Activated T-cell treated with anti-CD3 and anti-CD28 coated beads for 1 hour (primary cell): ENCODE data around the gene C1orf21.

Source experiments
- DNase-seq: peaks from one replicate; pipeline ENCODE4 v3.0.0-alpha.2; 2020; ENCODE audit warnings: low read depth

Gene C1orf21

DNA sequence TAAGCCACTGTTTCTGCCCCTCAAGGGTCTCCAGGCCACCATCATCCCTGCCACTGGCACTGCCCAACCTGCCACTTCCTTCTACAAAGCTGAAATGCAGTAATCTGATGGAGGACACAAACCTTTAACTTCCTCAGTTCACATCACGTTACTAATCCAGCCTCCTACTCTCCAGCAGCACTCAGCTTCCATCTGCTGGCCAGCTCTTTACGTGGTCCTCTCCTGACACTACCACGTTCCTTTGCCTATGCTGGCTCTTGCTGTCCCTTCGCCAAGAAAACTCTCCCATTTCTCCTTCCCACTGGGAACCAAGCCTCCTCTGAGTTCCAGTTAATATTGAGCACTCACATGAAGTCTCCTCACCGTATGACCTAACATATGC lies 243.8 kb downstream of the C1orf21 start:
- no peak for DNase-seq

DNA sequence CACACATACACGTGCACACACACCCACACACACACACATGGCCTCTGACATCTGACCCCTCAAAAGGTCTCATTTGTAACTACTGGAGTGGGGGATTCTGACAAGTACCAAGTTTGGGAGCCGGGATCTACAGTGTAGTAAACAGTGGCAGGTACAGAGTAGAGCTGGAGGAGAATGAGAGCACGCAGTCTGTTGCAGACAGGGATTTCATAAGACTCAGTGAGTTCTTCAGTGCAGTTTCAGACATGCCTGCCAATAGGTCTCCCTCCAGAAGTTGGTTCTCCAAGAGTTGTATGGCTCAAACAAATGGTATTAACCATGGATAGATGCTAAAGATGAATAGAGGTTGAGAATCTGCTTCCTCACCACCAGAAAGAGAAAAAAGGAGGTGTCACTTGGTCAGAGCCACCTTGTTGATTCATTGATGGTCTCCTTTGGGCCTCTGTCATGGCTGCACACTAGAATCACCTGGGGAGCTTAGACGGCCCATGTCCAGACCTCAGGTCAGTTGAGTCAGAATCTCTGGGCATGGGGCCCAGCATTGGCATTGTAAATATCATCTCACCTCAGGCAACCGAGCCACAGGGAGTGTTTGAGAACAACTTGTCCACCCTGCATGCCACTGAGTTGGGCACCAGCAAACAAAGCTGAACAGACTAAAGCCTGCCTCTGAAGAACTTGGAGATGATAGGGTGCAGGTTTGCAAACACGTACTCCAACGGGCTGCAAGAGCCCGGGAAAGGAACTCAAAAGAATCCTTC lies 245.8 kb downstream of the C1orf21 start:
- DNase-seq, result no peak

DNA sequence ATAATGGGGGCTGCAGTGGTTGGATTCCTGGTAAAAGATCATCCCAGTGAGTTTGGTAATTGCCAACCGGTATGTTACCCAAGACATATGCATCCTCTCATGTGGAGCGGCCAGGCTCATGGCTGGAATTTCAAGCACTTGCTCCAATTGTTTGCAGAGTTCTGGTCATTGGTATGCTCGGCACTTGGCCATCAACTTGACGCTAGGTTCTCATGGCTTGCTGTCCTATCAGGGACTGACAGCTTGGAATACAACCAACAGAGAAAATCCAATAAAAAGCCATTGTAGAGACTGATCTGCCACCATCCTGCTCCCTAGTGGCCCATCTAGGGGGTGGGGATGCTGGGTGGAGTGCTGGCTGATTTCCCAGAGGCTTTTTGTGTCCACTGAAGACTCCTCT lies 247.0 kb downstream of the C1orf21 start:
- DNase-seq, result no peak

DNA sequence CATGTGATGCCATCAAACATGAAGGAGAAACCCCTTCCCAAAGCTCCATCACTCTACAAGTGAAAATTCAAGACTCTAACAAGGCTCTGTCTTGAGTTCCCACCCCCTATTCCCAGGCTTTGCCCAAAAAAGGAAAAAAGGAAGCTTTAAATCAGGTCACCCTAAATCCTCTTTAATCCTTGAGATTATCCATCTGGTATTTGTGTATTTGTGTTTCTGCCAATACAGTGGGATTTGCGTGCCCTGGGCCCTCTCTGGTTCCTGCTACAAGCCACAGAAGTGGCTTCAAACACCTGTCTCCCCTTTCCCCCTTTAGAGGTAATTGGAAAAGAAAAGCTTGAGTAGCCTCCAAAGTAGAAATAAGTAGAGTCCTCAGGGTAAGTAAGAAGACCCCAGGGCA lies 247.5 kb downstream of the C1orf21 start:
- no peak for DNase-seq

DNA sequence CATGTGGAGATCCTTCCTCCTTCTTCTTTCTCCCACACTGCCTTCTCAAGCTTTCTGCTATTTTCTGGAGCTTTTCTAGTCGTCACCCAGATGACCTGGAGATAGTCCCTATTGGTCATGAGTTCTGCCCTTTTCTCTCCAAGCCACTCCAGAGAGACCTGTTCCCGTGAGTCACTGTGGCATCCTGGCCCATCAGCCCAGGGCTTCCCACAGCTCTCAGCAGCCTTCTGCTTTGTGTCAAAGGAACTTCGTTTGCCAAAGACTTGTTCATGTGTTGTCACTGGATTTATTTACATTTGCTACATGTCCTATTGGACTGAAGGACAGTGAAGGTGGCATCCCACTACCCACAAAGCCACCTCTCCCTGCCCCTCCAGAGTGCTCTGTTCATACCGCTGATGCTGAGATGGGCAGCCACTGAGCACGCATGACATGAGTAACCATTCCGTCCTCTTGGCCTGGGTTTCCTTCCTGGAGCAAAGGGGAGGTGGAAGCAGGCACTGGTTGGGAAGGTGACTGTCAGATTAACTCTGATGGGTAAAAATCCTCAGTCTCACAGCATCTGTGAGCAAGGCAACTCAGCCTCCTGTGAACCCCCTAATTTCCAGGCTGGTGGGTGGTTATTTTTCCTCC lies 248.6 kb downstream of the C1orf21 start:
- DNase-seq, result no peak

DNA sequence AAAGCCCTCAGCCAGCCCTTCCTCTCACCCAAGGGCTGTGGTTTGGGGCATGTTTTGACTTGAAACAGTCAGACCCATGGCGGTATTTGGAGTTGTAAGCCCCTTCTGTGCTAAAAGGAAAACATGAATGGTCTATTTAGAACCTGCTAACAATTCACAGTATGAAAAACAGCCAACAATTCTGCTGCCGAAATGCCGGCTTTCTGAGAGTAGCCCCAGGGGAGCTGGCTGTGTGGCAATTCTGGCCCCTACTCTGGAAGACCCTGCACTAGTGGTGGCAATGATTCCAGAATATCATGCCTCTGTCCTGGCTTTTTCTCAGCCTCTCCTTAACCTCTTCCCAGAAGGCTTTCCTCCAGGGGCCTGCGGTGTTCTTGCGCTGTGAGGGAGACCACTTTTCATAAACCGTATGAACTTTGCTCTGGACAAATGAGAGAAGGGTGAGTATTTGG lies 249.2 kb downstream of the C1orf21 start:
- DNase-seq, result no peak

DNA sequence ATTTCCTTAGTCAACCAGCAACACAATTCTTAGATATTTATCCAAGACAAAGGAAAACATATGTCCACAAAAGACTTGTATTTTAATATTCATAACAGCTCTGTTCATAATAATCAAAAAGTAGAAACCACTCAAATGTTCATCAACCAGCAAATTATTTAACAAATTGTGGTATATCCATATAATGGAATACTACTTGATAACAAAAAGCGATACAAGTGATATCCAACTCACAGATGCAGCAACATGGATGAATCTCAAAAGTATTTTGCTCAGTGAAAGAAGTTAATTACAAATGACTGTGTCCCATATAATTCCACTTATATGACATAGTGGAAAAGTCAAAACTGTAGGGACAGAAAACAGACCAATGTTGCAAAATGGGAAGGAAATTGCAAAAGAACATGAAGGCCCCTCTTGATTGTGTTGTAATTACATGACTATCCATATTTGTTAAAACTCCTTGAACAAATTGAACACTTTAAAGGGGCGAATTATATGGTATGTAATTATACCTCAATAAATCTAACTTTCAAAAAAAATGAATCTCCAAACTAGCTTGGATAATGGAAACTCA lies 250.9 kb downstream of the C1orf21 start:
- DNase-seq, result no peak

DNA sequence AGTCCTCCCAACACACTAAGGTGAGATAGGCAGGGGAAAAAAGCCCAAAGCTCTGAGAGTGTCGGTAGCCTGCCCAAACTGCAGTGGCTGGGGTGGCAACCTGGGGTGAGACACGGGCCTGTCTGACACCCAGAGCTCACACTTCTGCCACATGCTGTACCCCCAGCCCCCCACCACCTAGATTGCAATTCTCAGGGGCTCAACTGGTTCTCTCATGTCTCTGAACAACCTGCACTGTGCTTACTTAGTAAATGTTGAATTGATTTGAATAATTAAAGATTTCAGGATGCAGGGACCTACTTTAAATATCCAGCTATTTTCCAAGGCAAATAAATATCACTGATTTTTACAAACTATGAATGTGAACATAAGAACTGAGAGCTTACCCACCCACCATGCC lies 252.4 kb downstream of the C1orf21 start:
- no peak for DNase-seq

DNA sequence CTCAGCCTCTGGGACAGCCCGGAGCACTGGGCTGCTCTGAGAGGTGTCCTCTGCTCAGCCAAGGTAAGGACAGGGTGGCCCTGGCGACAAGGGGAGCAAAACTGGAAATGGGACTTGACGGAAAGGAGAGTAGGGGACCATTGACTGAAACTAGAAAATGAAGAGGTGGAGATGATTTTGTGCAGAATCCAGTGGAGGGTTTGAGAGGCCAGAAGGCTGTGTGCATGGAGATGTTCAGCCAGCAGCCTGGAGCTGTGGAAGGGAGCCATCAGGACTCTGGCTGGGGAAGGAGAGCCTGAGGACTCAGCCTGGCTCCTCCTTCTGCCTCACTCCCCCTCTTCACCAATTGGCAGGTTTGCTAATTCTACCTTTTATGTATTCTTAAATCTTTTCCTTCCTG lies 253.7 kb downstream of the C1orf21 start:
- DNase-seq, result no peak

DNA sequence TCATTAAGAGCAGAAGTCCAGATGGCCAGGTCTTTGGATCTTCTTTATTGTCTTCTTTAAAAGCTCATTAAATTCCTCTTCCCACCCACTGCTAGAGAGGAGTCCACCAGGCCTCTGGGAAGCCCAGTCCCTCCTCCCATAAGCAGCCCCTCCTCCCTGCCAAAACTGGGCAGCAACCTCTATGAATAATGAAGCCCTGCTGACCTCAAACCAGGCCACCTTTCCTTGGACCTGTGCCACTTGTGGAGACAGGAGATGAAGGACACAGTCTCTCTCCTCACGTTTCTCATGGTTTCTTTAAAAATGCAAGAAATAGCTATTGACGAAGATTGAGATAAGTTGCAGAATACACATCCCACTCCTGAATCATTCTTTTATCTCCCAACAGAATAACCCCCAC lies 255.1 kb downstream of the C1orf21 start:
- DNase-seq, result no peak

DNA sequence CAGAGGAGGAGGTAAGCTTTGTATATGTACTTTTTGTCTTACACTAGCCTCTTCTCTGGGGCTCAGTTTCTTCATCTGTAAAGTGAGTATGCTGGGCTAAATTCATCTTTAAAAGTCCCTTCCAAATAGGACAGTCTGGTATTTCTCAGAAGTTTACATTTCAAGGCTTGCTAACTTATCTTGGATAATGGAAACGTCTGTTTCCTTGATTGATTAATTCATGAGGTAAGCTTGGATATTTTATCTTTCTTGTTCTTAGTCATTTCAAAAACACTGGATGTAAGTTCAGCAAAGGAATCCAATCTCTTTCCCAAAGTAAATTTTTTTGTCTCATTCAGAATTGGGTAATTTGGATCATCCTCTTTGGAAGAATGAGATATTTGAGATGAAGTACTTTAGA lies 256.8 kb downstream of the C1orf21 start:
- DNase-seq, result no peak

DNA sequence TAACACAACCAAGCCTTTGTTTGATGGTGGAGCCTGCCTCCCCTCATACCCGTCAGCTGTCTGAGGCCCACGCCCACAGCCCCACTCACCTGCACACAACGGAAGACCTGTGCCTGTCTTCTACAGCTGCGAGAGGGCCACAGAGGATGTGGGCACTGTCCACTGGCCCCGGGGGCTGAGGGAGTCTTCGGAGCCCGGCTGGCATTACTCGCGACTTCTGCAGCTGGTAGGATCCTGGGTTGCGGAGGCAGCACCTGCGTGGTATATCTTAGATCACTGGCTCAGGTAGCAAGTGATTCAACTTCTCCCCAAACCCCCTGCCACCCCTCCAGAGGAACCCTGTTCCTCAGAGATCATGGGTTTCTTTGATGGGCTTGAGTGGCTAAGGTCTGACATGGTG lies 257.9 kb downstream of the C1orf21 start:
- DNase-seq, result no peak

DNA sequence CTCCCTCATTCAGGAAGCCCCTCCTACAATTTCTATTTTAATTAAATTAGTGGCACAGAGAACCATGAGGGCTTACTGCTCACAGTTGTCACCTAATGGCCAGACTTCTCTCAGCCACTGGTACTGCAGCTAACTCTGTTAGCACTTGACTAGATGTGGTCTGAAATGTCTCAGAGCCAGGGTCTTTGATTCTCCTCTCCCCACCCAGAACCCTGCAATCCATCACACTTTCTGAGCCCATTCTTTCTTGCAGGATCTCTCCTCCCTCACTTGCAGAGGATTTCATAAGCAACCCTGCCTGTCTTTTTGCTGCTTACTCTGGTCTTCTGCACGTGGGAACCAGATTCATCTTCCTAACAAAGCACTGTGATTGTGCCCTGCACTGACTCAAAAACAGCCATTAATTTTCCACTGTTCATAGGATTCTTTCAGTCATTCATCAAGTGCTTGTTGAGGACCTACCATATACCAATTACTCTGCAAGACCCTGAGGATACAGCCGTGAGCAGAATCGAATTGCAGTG lies 259.4 kb downstream of the C1orf21 start:
- no peak for DNase-seq

DNA sequence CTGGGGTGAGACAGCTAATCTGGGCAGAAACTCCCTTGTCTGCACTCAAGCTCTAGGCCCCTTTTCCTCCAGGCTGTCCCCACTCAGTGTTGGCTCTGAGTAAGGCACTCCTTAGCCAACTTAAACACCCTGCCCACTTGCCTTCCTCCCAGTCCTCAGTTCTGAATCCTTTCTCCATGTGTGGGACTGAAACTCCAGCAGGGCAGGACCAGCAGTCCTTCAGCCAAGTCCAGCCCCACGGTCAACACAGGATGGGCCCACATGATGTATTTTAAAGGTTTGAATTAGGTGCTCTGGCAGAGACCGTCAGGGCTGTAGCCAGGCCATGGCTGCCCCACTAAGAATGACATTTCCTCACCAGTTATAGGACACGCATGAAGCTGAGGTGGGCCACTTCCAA lies 260.0 kb downstream of the C1orf21 start:
- no peak for DNase-seq

DNA sequence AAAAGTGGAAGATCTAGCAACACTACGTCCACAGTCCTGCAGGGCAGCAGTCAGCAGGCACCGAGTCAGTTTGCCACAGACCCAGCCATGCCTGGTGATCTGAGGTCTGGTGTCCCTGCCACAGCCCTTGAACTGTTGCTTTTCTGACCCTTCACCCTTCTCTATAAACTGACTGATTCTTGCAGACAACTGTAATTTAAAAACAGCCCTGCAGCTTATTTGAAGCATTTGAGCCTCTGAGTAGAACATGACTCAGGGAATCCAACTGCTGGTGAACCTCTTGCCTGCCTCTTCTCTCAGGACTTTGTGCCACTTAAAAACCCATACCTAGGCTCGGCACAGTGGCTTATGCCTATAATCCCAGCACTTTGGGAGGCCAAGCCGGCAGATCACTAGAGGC lies 260.6 kb downstream of the C1orf21 start:
- DNase-seq, result no peak

DNA sequence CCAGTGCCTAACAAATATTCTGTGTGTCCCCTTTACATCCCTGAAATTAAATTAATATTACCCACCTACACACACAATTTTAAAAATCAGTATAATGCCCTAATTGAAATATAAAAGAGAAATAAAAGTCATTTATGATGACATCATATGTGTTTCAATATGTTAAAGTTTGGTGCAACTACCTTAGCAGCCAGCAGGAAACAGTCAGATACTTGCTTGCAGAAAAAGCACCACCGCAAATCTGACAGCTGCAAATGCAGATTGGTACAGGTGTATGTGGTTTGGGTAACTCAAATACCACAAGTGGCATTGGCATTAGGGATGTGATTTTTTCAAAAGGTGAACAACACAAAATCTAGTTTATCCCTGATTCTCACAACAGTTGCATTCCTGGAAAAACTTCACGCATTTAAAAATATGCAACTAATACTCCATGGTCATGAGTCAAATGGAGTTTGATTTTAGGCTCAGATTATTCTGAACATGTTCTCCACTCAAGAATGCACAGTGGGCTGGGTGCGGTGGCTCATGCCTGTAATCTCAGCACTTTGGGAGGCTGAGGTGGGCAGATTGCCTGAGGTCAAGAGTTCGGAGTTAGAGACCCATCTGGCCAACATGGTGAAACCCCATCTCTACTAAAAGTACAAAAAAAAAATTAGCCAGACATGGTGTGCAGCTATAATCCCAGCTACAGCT lies 261.5 kb downstream of the C1orf21 start:
- no peak for DNase-seq

DNA sequence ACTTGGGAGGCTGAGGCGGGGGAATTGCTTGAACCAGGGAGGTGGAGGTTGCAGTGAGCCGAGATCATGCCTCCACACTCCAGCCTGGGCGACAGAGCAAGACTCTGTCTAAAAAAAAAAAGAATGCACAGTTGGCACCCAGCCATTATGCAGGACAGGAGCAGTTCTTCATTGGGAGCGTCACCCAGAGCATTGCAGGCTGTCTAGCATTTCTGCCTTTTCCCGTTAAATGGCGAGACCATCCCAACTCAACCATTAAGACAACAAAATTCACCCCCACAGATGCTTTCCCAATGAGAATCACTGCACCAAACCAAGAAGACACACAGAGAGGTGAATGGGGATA lies 262.0 kb downstream of the C1orf21 start:
- no peak for DNase-seq

DNA sequence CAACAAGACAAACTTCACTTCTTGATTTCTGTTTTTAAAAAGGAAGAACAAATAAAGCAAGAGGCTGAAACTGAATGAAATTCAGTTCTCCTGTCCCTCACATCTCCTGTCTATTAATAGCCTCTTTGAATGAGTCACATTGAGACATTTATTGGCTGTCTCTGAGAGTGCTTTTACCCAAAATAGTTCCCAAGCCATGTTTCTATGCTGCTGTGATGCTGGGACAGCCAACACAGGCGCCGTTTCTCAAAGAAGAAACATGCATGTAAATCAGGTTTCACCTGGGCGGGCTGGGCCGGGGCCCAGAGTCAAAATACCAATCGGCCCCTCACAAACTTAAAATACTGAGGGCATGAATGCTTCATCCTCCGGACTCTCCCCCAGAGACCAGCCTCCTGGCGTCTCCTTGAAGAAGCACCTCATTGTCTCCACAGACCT lies 262.6 kb downstream of the C1orf21 start:
- DNase-seq, result no peak

DNA sequence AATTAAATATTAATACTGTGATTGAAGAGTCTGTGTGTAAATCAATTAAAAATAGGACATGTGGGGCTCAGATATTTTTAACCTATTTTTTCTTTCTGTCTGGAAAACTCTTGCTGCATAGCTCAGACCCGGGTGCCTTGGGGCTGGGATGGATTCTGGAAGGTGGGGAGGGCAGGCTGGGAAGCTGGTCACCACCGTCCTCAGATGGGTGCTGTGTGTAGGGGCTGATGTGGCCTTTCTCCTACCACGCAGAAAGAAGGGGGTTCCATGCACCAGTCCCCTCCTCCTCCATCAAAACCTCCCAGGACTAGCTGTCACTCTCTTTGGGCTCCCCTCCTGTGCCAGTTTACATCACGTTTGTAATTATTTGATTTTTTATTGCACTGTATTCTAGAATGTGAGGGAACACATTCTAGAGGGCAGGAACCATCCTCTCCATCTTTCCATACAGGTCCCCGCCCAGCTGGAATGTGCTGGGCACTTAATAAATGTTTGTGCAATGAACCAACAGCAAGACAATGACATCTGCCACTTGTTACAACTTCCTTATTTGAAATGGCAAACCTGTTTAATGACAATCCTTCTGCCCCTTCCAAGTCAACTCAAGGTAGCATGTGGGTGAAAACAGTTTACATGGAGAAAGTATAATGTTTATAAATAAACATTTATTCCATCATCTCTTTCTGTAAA lies 263.5 kb downstream of the C1orf21 start:
- no peak for DNase-seq

DNA sequence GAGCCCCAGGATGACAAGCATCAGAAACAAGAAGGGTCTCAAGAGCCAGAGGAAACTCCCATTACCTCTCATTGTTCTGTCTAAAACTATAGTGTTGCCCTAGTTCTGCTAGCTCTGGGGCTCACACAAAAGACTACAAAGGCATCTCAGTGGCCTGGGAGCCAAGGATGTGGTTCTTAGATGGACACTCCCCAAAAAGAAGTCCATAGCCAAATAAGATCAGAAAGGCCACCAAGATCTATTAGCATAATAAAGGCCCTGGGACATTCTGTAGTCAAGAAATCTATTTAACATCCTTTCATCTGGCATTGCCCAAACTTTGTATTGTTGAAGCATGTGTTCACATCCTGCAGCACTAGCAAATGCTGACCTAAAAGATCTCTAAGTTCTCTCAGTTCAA lies 268.4 kb downstream of the C1orf21 start:
- no peak for DNase-seq

DNA sequence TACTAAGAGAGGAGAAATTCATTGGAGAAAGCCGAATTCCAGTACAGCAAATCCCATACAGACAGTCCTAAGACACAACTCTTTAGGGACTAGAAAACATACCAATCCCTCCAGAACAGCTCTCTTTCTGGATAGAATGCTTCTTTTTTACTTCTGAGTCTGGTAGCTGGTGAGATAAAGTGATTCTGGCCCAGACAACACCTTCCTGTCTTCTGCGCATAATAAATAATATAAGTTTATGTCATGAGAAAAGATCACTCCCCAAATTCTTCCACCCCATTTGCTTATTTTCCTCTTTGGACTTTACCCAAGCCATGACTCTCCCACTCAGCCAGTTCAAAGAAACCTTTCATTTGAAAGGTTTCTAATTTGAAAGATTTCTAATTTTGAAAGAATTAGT lies 269.4 kb downstream of the C1orf21 start:
- DNase-seq, result no peak

DNA sequence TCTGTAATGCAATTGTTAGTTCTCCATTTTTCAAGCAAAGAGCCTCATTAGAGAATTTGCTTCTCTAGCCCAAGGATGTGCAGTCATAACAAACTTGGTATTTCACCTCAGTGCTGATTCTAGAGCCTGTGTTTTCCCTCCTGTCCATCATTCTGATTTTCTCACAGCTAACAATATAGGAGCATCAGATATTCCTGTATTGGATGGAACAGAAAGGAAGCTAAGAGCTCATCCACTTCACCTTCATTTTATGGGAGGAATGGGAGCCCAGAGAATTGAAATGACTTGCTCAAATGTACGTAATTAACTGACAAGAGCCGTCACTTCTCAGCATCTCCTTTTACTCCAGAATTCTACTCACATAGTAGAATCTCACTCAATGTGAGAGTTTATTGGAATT lies 271.2 kb downstream of the C1orf21 start:
- DNase-seq, result no peak
